ENCODE data around the gene GSN.
A peak's percentile ranks its signal among the peaks of the same experiment; 100 is the strongest.

GSN gene

GRCh38 chr9:121225240-121225639 is 42.7 kb upstream of the GSN start:
- TF ChIP-seq CTCF (conservative IDR thresholded peaks at IDR 0.05) (no peak), ZFX (IDR thresholded peaks at IDR 0.05) (no peak)
- H3K27ac ChIP-seq: no peak overlapping the region

GRCh38 chr9:121226175-121226574 is 41.8 kb upstream of the GSN start:
- H3K27ac ChIP-seq: no peak overlapping the region
- TF ChIP-seq CTCF (conservative IDR thresholded peaks at IDR 0.05): no peak

GRCh38 chr9:121227862-121228261 is 40.1 kb upstream of the GSN start:
- TF ChIP-seq ZFX (IDR thresholded peaks at IDR 0.05): no peak
- no peak for TF ChIP-seq CTCF (conservative IDR thresholded peaks at IDR 0.05)
- no peak overlapping the region for H3K27ac ChIP-seq

- no peak overlapping the region for H3K27ac ChIP-seq
- TF ChIP-seq ZFX (IDR thresholded peaks at IDR 0.05): no peak
- no peak for TF ChIP-seq CTCF (conservative IDR thresholded peaks at IDR 0.05)
Measured at GRCh38 chr9:121230256-121230655, 37.7 kb upstream of the GSN start.

- H3K27ac ChIP-seq: no peak overlapping the region
- TF ChIP-seq CTCF (conservative IDR thresholded peaks at IDR 0.05) (no peak), ZFX (IDR thresholded peaks at IDR 0.05) (no peak)
Measured at GRCh38 chr9:121232251-121232650, 35.7 kb upstream of the GSN start.

GRCh38 chr9:121233906-121234831 is 33.8 kb upstream of the GSN start:
- TF ChIP-seq CTCF (conservative IDR thresholded peaks at IDR 0.05): no peak
- no peak for TF ChIP-seq ZFX (IDR thresholded peaks at IDR 0.05)
- peak overlapping the region; percentile 26; the same call in 1 of the 2 replicates for H3K27ac ChIP-seq

GRCh38 chr9:121234832-121235161 is 33.2 kb upstream of the GSN start:
- no peak for TF ChIP-seq ZFX (IDR thresholded peaks at IDR 0.05)
- TF ChIP-seq CTCF (conservative IDR thresholded peaks at IDR 0.05): no peak
- H3K27ac ChIP-seq: no peak overlapping the region; the same call in 1 of the 2 replicates

Data from C4-2B (cell line).